Measurements from ENCODE around the gene GPRIN1. TPM values are rescaled to one million over a fixed set of nuclear protein-coding genes. Genes with fewer than 3 reads are reported as not detected.

The GPRIN1 gene
- total and polyA plus RNA-seq, 2 donors (not counting 1 experiment from before 2014, with no cell fraction given) = 0.72 to 2.1 TPM

DNA sequence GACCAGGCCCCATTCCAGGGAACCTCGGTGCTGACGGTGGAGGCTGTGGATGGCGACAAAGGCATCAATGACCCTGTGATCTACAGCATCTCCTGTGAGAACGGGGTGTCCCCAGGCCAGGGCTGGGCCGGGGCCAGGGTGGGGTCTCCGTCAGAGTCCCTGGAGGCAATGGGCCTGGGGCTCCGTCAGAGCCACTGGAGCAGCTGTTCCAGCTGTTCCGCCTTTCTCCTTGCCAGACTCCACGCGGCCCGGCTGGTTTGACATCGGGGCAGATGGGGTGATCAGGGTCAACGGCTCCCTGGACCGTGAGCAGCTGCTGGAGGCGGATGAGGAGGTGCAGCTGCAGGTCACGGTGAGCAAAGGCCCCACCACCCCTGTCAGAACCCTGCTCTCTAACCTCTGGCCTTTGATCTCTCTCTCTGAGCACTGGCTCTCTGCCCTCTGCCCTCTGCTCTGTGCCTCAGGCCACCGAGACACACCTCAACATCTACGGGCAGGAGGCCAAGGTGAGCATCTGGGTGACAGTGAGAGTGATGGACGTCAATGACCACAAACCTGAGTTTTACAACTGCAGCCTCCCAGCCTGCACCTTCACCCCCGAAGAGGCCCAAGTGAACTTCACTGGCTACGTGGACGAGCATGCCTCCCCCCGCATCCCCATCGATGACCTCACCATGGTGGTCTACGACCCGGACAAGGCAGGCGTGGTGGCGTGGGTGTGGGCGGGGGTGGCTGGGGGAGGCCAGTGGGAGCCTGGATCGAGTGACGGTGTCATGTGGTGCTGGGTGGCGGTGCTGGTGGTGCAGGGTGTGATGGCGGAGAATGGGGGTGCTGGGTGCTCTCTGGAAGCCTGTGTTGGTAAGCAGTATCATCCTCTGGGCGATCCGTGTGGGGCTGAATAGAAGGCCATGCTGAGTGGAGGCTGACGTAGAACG, 34.2 kb downstream of the GPRIN1 start:
- Mint-ChIP-seq H3K27me3 (peaks cover 7% of the 10 kb centered on the region), H3K4me3 (no peak overlapping the region), H3K4me1 (peaks cover 5% of the 10 kb centered on the region), H3K9me3 (ENCODE audit: insufficient read depth) (no peaks in the 10 kb centered on the region), H3K27ac (peak overlapping the region; percentile 37)
- Histone ChIP-seq H3K27me3 (replicated peaks in 1 of 4; ENCODE audit: control extremely low read depth in 1 of 4, control insufficient read depth in 3 of 4, insufficient read depth in 4 of 4, low read length in 3 of 4) (no peaks in the 10 kb centered on the region), H2AFZ (ENCODE audit: insufficient read depth, low read depth, low read length, poor library complexity, severe bottlenecking) (no peak overlapping the region), H3K4me1 (ENCODE audit: control insufficient read depth in 2 of 2, insufficient read depth in 2 of 2, low read length in 2 of 2) (peaks cover 0 to 11% of the 10 kb centered on the region in 2 donors), H3K9me3 (ENCODE audit: control extremely low read depth in 1 of 3, control insufficient read depth in 2 of 3, insufficient read depth in 1 of 3, low read length in 2 of 3) (peaks cover 0 to 4% (median 0%) of the 10 kb centered on the region in 3 donors), H3K36me3 (replicated peaks in 1 of 2; ENCODE audit: control extremely low read depth in 1 of 2, control insufficient read depth in 1 of 2, extremely low read depth in 1 of 2, insufficient read depth in 2 of 2, low read length in 1 of 2) (no peaks in the 10 kb centered on the region), H3K4me2 (replicated peaks; ENCODE audit: low read depth, low read length, poor library complexity, severe bottlenecking) (no peak overlapping the region), H3K9ac (ENCODE audit: low read length) (no peak overlapping the region), H3K27ac (ENCODE audit: low read length in 2 of 2) (no peak overlapping the region), H3K79me2 (ENCODE audit: control insufficient read depth, insufficient read depth, low read length) (no peaks in the 10 kb centered on the region), H4K20me1 (ENCODE audit: control insufficient read depth, insufficient read depth, low read length, poor library complexity, severe bottlenecking) (no peaks in the 10 kb centered on the region), H3K4me3 (ENCODE audit: control extremely low read depth in 1 of 5, extremely low read depth in 1 of 5, insufficient read depth in 1 of 5, low read depth in 2 of 5, low read length in 4 of 5) (no peak overlapping the region)
- ChIA-PET POLR2A (no interaction called here), CTCF (interaction anchor here (0.9 to 4.3 kb wide), 6 partner anchors 12 to 159 kb away, joined by 3 to 24 read pairs (median 10); partner anchors contain the start of genes CLTB, EIF4E1B and SNCB)
- DNase-seq = no peak
- intact Hi-C loops (cut with micrococcal nuclease) = loop anchor here (2.0 kb wide), 1 partner anchor 383 kb away; no protein-coding TSS in a partner anchor
- 95% methylated on average over 36 of the region's 37 CpGs for WGBS (ENCODE audit: insufficient coverage)
- TF ChIP-seq EZH2 (IDR thresholded peaks at IDR 0.05; ENCODE audit: borderline replicate concordance, insufficient read depth, low read depth, low read length, poor library complexity, severe bottlenecking) = no peak
- TF ChIP-seq, protein P1, sequence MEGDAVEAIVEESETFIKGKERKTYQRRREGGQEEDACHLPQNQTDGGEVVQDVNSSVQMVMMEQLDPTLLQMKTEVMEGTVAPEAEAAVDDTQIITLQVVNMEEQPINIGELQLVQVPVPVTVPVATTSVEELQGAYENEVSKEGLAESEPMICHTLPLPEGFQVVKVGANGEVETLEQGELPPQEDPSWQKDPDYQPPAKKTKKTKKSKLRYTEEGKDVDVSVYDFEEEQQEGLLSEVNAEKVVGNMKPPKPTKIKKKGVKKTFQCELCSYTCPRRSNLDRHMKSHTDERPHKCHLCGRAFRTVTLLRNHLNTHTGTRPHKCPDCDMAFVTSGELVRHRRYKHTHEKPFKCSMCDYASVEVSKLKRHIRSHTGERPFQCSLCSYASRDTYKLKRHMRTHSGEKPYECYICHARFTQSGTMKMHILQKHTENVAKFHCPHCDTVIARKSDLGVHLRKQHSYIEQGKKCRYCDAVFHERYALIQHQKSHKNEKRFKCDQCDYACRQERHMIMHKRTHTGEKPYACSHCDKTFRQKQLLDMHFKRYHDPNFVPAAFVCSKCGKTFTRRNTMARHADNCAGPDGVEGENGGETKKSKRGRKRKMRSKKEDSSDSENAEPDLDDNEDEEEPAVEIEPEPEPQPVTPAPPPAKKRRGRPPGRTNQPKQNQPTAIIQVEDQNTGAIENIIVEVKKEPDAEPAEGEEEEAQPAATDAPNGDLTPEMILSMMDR (IDR thresholded peaks at IDR 0.05) = no peak
- no peak for ATAC-seq (ENCODE audit: low read depth)

DNA sequence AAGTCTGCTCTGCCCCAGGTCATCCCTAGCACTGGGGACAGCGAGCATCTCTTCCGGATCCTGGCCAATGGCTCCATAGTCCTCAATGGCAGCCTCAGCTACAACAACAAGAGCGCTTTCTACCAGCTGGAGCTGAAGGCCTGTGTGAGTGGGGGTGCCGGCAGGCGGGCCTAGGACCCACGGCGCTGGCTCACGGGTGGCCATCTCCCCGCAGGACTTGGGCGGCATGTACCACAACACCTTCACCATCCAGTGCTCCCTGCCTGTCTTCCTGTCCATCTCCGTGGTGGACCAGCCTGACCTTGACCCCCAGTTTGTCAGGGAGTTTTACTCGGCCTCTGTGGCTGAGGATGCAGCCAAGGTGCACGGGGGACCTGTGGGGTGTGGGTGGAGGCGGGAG, 34.9 kb downstream of the GPRIN1 start:
- no peak overlapping the region for H3K4me3 Mint-ChIP-seq
- Histone ChIP-seq H3K27ac (ENCODE audit: low read length in 2 of 2) (no peak overlapping the region), H3K9ac (ENCODE audit: low read length) (no peak overlapping the region), H3K79me2 (ENCODE audit: control insufficient read depth, insufficient read depth, low read length) (no peaks in the 10 kb centered on the region), H3K4me2 (replicated peaks; ENCODE audit: low read depth, low read length, poor library complexity, severe bottlenecking) (no peak overlapping the region), H4K20me1 (ENCODE audit: control insufficient read depth, insufficient read depth, low read length, poor library complexity, severe bottlenecking) (no peaks in the 10 kb centered on the region), H3K4me1 (ENCODE audit: control insufficient read depth in 2 of 2, insufficient read depth in 2 of 2, low read length in 2 of 2) (peaks cover 0 to 11% of the 10 kb centered on the region in 2 donors), H3K9me3 (ENCODE audit: control extremely low read depth in 1 of 3, control insufficient read depth in 2 of 3, insufficient read depth in 1 of 3, low read length in 2 of 3) (peaks cover 0 to 4% (median 0%) of the 10 kb centered on the region in 3 donors), H3K36me3 (replicated peaks in 1 of 2; ENCODE audit: control extremely low read depth in 1 of 2, control insufficient read depth in 1 of 2, extremely low read depth in 1 of 2, insufficient read depth in 2 of 2, low read length in 1 of 2) (no peaks in the 10 kb centered on the region), H3K4me3 (ENCODE audit: control extremely low read depth in 1 of 5, extremely low read depth in 1 of 5, insufficient read depth in 1 of 5, low read depth in 2 of 5, low read length in 4 of 5) (no peak overlapping the region), H3K27me3 (replicated peaks in 1 of 4; ENCODE audit: control extremely low read depth in 1 of 4, control insufficient read depth in 3 of 4, insufficient read depth in 4 of 4, low read length in 3 of 4) (peaks cover 0 to 4% (median 0%) of the 10 kb centered on the region in 4 experiments), H2AFZ (ENCODE audit: insufficient read depth, low read depth, low read length, poor library complexity, severe bottlenecking) (no peak overlapping the region)
- H3K9me3 Mint-ChIP-seq (ENCODE audit: insufficient read depth) = no peaks in the 10 kb centered on the region
- ChIA-PET CTCF (interaction anchor here (0.9 to 4.3 kb wide), 7 partner anchors 12 to 849 kb away, joined by 3 to 24 read pairs (median 3); partner anchors contain the start of genes CLTB, EIF4E1B and SNCB), POLR2A (no interaction called here)
- H3K4me1 Mint-ChIP-seq = peaks cover 5% of the 10 kb centered on the region
- DNase-seq (no peak), ATAC-seq (ENCODE audit: low read depth) (no peak)
- H3K27ac Mint-ChIP-seq = no peak overlapping the region
- no peak for TF ChIP-seq EZH2 (IDR thresholded peaks at IDR 0.05; ENCODE audit: borderline replicate concordance, insufficient read depth, low read depth, low read length, poor library complexity, severe bottlenecking)
- TF ChIP-seq, protein P1 (IDR thresholded peaks at IDR 0.05) = no peak
- intact Hi-C loops (cut with micrococcal nuclease) = loop anchor here (2.0 kb wide), 1 partner anchor 384 kb away; no protein-coding TSS in a partner anchor
- peaks cover 8% of the 10 kb centered on the region for H3K27me3 Mint-ChIP-seq
- 95% methylated on average over 9 of the region's 14 CpGs for WGBS (ENCODE audit: insufficient coverage)

Data from B cell (primary cell).